ENCODE data around the gene FES.

DNA sequence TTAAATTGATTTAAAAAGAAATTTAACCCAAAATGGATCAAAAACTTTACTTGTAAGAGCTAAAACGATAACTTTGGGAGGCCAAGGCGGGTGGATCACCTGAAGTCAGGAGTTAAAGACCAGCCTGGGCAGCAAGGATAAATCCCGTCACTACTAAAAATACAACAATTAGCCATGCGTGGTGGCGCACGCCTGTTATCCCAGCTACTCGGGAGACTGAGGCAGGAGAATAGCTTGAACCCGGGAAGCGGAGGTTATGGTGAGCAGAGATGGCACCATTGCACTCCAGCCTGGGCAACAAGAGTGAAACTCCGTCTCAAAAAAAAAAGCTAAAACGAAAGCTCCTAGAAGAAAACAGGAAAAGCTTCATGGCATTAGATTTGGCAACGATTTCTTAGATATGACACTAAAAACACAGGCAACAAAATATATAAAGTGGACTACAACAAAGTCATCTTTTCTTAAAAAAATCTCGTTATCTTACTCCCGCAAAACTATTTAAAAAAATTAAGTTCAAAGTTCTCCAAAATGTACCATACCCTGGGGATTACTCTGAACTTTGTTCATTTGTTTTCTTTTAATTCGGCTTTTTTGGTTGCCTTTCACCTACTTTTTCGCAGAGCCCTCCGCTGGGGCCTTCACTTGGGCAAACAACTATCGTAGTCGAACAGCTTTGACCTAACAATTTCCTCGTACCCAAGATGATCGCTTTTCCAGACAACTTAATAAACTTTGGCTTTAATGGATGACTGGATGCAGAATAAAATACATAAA lies 45.1 kb downstream of the FES start:
- TF ChIP-seq SP1 (IDR thresholded peaks at IDR 0.05) (no peak), SUZ12 (IDR thresholded peaks at IDR 0.05) (no peak), ARNT (IDR thresholded peaks at IDR 0.05) (no peak), FOXM1 (IDR thresholded peaks at IDR 0.05; ENCODE audit: borderline replicate concordance) (no peak), ELF4 (IDR thresholded peaks at IDR 0.05) (no peak), FOXK2 (IDR thresholded peaks at IDR 0.05) (no peak), BHLHE40 (IDR thresholded peaks at IDR 0.05; ENCODE audit: borderline replicate concordance) (no peak), LEF1 (IDR thresholded peaks at IDR 0.05; ENCODE audit: borderline replicate concordance) (no peak), FOXA1 (IDR thresholded peaks at IDR 0.05) (no peak), TARDBP (IDR thresholded peaks at IDR 0.05) (no peak), L3MBTL2 (conservative IDR thresholded peaks at IDR 0.05) (no peak), CTBP1 (IDR thresholded peaks at IDR 0.05; ENCODE audit: borderline replicate concordance) (no peak)
- TF ChIP-seq, protein P1, sequence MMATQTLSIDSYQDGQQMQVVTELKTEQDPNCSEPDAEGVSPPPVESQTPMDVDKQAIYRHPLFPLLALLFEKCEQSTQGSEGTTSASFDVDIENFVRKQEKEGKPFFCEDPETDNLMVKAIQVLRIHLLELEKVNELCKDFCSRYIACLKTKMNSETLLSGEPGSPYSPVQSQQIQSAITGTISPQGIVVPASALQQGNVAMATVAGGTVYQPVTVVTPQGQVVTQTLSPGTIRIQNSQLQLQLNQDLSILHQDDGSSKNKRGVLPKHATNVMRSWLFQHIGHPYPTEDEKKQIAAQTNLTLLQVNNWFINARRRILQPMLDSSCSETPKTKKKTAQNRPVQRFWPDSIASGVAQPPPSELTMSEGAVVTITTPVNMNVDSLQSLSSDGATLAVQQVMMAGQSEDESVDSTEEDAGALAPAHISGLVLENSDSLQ (IDR thresholded peaks at IDR 0.05) = no peak

Data from HEK293T (cell line).